SIG-M5 treated with dmso at 0.1 percent for 504 hours (cell line): ENCODE measurements around the gene CDCP1.
"Not testable (repeated sequence)": the region's sequence is repeated elsewhere in the genome, so short reads cannot be mapped to it uniquely, and the experiment has no call there.

Experiments
- DNase-seq: peaks from one replicate; lab custom pipeline; 2025; ENCODE audit not compliant: unreplicated experiment; lab: John Stamatoyannopoulos, UW

CDCP1 gene

DNA sequence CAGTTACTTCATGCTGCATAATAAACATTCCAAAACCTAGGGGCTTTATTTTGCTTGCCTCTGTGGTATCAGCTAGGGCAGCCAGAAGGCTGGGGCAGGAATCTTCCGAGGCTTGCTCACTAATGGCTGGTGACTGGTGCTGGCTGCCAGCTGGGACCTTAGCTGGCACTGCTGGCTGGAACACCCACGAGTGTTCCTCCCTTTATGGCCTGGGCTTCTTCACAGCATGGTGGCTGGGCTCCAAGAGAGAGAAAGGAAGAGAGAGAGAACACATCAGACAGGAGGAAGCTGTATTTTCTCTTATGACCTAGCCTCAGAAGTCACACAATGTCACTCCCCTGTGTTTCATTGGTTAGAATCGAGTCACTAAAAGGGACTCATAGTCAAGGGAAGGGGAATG, 23.9 kb upstream of the CDCP1 start:
- no peak for DNase-seq

DNA sequence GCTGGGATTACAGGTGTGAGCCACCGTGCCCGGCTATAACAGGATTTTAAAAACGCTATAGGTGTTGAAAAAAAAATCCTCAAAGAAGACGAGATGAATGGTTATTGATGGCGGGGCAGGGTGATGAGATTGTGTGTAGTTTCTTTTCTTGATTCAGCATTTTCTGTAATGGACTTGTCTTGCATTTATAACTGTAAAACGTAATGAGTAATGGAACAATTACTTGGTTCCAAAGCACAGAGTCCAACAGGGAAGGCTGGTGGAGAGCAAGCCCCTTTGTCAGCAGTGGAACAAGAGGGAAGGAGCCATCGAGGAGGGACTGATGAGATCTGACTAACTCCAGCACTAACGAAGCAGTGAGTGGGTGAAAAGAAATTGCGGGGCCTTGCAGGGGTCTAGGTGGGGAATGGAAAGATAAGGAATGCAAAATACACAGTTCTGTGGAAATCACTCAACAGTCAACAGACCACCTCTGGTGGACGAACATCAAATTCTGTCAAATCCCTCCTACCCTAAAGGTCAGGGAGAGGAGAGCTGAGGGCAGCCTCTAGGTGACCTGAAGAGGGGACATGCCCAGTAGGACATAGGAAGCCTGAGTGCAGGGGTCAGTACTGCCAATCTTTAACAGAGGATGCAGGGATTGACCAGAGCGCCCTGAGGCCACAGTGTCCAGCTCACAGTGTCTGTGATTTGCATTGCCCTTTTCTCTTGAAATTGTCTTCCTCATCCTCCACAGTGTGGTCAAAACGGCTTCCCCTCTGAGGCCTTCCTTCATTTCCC, 23.1 kb upstream of the CDCP1 start:
- no peak for DNase-seq

DNA sequence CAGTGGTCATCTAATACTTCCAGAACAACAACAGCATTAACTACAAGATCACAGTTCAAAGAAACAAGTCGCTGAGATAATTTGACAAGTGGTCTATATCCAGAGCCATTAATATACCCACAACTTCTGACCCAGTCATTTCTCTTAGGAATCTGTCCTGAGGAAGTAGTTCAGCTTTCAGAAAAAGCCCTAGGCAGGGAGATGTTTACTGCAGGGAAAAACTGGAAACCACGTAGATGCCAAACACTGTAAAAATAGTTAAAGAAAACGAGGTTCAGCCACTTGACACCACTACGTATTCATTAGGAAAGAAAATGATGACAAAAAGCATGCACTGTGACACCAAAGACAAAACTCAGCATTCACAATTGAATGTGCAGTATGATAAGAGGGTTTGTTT, 22.3 kb upstream of the CDCP1 start:
- no peak for DNase-seq

DNA sequence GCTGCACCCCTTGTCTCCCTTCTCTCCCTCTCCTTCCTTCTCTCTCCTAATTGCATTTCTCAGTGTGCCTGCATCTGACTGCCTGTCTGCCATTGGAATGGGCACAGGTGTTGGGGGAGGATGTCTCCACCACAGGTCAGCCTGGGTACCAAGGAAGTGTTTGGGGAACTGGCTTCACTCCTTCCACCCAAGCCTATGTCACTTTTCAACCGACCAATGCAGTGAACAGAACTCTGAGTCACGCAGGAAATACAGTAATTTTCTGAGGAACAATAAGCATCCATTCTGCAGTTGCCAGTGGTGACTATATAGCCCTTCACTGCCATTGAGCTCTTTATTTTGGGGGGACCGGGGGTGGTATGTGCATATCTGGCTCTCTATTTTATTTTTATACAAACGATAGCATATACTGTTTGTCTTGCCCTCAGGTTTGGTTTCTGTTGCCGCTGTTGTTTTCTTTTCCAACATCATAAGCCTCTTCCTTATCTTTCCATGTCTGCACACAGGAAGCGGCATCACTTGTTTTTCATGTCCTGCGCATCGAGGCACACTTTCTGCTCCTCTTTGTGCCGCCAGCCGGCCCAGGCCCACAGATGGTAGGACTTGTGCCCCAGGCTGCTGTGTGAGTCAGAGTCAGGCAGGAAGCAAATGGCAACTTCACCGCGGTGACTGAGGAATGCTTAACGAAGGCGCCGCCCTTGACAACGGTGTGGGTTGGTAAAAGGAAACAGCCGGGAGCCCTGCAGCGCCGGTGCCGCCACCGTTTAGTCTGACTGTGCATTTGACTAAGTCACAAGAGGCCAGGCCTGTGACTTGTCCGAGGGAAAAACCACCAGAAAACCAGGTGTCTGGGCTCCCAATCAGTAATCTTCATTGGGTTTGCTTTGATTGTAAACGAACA, 21.1 kb upstream of the CDCP1 start:
- DNase-seq = peak; percentile 93

DNA sequence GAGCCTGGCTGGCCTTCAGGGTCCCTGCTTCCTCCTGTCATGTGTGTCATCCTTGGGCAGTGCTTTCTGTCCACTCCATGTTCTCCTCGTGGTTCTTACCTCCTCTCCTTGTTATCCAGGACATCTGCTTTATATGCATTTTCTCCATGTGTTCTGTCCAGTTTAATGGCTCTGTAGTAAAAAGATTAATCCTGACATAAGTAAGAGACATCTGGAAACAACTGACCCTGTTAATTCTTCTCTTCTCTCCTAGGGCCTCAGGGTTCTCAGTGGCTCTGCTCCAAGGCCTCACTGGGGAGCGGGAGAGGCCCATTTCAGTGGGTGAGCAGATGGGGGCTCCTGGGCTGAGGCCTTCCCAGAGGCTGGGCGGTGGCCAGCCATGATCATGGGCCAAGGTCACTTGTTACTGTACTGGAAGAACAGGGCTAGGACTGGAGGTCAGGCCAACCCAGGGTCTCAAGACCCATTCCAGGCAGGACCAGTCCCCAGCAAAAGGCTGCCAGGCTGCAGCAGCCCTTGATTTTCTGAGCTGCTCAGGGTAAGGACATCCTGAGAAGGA, 20.2 kb upstream of the CDCP1 start:
- no peak for DNase-seq

DNA sequence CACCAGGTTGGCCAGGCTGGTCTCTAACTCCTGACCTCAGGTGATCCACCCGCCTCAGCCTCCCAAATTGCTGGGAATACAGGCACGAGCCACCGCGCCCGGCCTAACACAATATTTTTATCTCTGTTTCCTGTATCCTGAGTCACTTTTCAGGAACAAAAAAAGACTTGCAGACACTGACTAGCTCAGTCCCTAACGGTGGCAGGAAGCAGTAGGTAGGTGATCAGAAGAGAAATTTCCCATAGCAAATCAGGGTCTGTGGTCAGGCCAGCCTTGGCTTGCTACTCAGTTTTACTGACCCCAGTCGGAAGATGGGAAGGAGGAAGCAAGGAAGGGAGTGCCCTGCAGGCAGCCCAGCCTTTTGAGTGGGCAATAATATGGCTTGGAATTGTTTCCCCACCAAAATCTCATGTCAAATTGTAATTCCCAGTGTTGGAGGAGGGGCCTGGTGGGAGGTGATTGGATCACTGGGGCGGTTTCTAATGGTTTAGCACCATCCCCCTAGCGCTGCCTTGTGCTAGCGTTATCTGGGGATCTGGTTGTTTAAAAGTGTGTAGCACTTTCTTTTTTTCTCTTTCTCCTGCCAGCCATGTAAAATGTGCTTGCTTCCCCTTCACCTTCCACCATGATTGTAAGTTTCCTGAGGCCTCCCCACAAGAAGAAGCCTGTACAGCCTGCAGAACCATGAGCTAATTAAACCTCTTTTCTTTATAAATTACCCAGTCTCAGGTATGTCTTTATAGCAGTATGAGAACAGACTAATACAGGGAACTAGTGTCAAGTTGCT, 19.5 kb upstream of the CDCP1 start:
- DNase-seq = no peak

DNA sequence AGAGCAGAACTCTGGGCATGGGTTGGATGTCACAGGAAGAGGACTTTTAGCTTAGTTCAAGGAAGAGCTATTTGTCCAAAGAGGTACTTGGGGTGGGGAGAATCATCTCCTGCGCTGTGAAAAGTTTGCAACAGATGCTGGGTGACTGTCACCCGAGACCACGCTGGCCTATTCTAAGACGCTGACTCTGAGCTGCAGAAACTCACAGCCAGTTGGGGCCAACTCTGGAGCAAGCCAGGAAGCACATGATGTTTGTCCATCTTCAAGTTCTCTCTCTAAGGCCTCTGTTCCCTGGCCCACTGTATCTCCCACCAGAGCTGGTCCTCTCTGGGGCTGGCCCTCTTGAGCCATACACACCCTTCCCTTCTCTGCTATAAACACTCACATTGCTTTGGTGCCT, 17.9 kb upstream of the CDCP1 start:
- no peak for DNase-seq

DNA sequence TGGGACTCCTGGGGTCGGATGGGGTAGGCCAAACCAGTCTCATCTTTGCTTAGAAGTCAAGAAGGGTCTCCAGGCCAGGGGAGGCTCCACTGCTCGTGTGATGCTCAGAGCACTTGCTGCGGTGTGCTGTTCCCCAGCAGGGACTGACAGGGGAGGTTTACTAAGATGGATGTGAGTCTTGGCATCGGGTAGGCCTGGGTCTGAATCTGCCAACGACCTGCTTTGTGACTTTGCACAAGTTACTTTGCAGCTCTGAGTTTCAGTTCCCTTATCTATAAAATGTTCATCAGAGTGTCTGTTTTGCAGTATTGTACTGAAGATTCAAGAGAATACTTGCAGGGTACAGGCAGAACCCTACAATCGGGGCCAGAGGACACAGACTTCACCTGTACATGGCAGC, 17.3 kb upstream of the CDCP1 start:
- peak; percentile 80 for DNase-seq

DNA sequence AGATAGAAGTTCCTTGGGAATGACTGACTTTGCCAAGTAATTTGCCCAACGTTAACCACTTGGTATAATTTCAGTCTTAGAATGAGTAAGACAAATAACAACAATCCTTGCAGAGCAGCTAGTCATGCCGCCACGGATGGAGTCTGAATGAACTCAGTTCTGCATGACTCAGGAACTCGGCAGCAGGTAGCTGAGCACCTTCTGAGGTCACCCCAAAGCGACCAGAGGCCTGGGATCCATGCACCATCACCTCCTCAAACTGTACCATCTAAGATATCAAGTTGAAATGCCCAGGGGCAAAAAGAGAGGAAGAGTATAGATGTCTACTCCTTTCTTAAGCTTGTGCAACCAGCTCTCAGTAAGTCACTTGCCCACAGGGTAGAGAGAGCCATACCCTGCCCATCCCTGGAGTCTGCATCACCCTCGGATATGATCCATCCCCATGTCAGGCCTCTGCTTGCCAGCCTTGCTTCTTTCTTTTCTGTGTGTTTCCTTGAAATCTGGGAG, 8.5 kb upstream of the CDCP1 start:
- no peak for DNase-seq

DNA sequence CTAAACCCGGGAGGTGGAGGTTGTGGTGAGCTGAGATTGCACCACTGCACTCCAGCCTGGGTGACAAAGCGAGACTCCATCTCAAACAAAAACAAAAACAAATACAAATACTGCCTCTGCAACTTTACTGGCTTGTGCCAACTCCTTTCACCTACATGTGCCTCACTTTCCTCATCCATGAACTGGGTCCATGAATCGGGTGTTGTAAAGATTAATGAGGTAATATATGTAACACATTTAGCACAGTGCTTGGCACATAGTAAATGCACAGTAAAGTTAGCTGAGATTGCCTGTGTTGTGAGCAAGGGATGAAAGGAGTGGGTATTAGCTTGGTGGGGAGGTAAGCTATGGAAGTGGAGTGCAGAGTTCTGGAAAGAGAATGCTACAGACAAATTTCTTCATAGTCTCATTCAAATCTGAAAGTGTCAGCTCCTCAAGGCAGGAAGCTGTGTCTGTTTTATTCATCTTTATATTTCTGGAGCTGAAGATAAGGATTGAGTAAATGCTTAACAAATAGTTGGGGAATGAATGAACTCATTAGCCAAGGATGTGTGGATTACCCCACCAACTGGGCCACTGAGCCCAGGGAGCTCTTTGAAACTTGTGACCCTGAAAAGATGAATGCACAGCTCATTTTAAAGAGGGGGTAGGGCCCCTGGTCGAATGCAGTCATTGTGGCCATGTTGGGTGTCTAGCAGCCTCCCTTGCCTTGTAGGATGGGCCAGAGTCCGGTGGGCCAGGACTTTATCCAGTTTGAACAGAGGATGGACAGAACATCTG, 7.7 kb upstream of the CDCP1 start:
- DNase-seq = no peak

DNA sequence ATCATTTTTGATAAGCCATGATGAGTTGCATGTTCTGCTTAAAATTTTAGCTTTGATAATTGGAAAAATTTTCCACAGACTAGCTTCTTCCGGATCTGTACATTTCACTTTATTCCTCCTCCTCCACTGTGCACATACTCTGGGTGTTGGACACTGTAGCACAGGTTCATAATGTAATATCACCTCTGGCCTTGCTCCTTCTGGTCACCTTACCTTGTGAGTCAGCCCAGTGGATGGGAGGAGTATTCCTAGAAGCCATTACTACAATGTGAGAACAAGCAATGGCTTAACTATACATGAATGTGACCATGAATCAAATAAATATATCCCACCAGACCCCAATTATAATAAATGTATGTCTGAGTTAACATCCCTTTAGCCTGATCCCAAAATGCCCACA, 6.1 kb upstream of the CDCP1 start:
- DNase-seq = no peak

DNA sequence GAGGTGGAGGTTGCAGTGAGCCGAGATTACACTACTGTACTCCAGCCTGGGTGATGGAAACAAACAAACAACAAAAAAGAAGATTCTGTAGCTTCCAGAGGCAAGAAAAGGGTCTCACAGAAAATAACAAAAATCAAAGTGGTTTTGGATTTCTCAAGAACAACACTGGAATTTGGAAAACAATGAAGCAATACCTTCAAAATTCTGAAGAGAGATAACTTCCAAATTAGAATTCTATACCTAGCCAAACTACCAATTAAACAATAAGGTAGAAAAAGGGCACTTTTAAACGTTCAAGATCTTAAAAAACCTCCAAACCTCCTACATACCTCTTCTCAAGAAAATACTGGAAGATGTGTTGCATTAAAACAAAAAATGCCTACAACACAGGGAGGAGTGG, 4.9 kb upstream of the CDCP1 start:
- DNase-seq = no peak

DNA sequence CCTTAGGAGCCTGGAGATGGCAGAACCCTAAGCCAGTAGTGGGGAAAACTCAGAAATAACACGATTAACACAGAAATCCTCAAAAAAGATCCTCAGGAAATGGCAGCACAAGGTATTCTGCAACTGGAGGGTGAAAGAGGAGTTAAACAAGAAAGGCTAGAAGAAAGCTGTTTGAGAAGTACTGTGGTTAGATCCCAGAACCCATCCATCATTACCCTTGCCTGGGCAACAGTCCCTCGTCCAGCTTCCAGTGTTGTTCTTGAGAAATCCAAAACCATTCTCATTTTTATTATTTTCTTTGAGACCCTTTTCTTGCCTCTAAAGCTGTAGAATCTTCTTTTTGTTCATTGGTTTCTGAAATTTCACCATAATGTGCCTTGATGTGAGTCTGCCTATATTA, 2.7 kb upstream of the CDCP1 start:
- no peak for DNase-seq

DNA sequence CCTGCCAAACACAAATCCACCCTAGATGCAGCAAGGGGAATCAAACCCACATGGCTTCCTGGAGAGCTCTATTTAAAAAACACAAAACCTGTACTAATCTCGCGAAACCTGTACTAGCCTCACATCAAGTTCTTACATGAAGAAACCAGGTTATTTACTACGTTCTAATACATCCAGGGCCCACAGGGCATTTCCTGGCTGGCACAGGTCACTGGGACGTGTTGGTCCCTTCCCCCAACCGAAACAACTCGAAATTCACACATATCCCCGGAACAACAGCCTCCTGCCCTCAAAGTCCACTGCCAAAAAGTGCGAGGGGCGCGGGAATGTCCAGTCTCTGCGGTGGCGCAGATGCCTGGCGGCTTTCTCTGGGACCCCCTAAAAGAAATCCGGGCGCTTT, 955 bp downstream of the CDCP1 start:
- no peak for DNase-seq

DNA sequence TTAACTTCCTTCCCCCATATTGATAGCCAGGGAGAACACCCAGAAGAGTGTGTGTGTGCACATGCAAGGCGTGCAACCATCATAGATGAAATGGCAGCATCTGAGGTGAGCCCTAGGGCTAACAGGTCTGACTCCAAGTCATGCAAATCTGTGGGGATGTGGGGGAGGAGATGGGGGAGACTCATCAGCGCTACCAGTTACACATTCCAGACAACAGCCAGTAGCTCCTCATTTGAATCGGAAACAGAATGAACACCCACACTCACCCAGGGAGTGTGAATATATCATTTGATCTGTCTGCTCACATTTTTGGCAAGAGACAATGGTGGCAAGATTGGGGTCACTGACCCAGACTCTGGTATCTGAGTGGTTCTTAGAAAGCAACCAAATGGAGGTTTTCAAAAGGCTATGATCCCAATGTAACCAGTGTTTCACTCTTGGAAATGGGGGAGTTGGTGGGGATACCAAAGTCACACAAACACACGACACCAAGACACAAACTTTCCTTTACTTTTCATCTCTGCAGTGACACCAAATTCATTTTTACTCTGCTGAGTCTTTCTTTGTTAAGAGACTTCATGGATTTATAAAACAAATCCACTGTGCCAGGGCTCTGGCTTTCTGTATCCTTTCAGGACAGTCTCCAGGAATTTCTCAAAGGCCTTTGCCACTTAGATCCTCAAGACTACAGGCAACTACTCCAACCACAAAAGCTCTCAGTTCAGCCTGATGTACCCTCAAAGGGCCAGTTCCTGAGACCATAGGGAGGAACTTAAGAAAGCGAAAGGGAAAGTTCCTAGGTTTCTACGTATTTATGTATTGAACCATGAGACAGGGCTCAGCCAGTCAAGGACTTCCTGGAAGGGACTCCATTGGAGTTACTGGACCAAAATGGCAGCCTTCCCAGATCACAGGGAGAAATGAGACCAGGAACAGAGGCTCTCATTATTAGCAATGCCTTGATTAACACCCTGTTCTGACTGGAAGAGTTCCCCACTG, 2.2 kb downstream of the CDCP1 start:
- DNase-seq = no peak

DNA sequence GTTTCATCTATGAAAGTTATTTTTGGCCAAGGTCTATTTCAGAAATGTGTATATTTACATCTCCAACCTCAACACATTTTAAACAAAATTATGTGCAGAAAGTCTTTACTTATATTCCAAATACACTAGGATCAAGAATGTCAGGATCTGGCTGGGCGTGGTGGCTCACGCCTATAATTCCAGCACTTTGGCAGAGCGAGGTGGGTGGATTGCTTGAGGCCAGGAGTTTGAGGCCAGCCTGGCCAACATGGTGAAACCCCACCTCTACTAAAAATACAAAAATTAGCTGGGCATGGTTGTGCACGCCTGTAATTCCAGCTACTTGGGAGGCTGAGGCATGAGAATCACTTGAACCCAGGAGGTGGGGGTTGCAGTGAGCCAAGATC, 5.4 kb downstream of the CDCP1 start:
- DNase-seq = not testable (repeated sequence)

DNA sequence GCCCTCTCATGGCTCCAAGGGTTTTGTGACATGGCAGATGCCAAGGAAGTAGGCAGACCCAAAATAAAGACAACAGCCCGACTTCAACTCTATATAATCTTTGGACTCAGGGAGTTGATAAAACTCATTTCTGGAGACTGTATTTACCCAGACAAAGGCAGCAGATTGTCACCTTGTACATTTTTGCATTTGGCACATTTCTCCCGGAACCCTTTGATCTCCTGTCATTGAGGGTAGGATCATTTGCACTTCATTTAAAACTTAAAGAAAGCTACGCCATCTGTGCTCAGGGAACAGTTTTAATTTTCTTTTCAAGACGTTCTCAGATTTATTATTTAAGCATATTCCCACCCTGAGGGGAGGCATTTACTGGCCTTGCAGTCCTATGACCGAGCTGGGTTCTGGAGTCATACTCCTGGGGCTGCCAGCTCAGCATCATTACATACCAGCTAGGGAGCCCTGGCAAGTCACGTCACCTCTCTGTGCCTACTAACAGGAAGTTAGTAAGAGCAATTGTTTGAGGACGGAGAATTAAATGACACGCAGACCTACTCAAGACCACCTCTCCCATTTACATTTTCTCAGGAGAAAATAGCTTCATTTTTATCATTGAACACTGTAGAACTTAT, 5.9 kb downstream of the CDCP1 start:
- DNase-seq = no peak

DNA sequence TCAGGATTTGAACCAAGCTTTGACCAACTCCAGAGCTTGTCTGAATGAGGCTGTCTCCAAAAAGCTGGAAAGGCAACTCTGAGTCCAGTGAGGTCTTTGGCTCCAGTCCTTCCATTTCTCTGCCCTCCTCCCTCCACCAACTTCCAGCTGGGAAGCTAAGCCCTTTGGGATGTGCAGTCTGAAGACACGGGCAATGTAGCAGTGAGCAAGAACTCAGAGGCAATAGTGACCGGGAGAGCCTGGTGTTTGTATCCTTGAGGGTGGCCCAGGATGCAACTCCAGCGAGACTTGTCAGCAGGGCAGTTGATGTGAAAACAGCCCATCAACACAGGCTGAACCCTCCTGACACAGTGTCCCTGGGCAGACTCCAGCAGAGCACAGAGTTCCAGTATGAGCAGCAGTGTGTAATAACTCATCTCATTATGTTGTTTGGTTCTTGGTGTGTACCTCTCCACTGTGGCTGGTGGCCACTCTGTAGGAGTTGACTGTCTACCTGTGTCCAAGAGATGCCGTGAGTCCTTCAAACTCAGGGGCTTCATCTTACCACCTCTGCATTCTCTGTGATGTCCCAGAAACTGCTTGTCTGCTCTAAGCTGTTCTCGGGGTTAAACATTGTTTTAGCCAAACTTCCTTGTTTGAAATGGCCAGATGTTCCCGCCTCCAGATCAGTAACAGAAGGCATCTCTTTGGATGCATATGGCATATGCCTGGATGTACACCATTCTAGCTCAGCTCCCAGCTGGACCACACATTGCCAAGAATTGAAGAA, 6.6 kb downstream of the CDCP1 start:
- DNase-seq = no peak
